ENCODE measurements around the gene SCARB2. TPM values are rescaled to one million over a fixed set of nuclear protein-coding genes. Genes with fewer than 3 reads are reported as not detected.

The SCARB2 gene
- total RNA-seq, 1 donor from 2014 or later = 1.9 TPM

DNA sequence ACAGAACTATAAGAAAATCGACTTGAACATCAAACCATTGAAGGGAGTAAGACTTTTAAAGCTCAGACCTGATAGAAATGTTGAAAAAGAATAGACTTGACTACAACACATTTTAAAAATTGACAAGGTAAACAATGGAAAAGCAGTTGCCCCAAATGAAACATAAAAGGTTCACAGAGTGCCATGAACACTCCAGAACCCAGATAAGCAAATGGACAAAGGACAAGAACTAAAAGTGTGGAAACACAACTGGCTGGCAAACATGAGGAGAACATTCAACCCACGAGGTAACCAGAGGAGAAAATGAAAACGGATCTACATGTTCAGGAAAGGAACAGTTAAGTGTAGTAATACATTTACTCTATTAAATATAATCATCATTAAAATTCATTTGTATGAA is 26.5 kb downstream of the SCARB2 start:
- DNase-seq (ENCODE audit: low spot score) = no peak
- Mint-ChIP-seq H3K4me1 (ENCODE audit: low read depth) (no peaks in the 10 kb centered on the region), H3K9me3 (peaks cover 3% of the 10 kb centered on the region), H3K36me3 (ENCODE audit: low read depth) (peaks cover 3% of the 10 kb centered on the region), H3K27ac (no peak overlapping the region), H3K4me3 (ENCODE audit: low read depth) (no peak overlapping the region), H3K27me3 (ENCODE audit: low read depth) (no peaks in the 10 kb centered on the region)
- intact Hi-C loops (cut with micrococcal nuclease) = no loop called here

DNA sequence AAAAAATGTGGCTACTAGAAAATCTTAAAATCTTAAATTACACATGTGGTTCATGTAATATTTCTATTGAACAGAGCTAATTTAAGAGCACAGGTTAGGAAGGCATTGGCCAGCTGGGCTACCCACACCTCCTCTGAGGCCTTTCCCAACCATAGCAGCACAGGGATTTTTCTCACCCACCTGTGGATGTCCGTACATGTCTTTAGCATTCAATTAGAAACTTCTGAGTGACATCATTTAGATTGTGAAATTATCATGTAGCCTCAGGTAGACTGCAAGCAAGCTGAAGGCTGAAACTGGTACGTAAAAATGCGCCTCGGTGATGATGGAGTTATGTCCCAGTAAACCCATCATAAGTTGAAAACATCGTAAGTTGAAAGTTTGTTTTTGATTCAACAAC is 31.2 kb downstream of the SCARB2 start:
- DNase-seq (ENCODE audit: low spot score) = no peak
- intact Hi-C loops (cut with micrococcal nuclease) = no loop called here
- Mint-ChIP-seq H3K36me3 (ENCODE audit: low read depth) (no peaks in the 10 kb centered on the region), H3K27me3 (ENCODE audit: low read depth) (no peaks in the 10 kb centered on the region), H3K4me1 (ENCODE audit: low read depth) (no peaks in the 10 kb centered on the region), H3K9me3 (no peaks in the 10 kb centered on the region), H3K27ac (no peak overlapping the region), H3K4me3 (ENCODE audit: low read depth) (no peak overlapping the region)

DNA sequence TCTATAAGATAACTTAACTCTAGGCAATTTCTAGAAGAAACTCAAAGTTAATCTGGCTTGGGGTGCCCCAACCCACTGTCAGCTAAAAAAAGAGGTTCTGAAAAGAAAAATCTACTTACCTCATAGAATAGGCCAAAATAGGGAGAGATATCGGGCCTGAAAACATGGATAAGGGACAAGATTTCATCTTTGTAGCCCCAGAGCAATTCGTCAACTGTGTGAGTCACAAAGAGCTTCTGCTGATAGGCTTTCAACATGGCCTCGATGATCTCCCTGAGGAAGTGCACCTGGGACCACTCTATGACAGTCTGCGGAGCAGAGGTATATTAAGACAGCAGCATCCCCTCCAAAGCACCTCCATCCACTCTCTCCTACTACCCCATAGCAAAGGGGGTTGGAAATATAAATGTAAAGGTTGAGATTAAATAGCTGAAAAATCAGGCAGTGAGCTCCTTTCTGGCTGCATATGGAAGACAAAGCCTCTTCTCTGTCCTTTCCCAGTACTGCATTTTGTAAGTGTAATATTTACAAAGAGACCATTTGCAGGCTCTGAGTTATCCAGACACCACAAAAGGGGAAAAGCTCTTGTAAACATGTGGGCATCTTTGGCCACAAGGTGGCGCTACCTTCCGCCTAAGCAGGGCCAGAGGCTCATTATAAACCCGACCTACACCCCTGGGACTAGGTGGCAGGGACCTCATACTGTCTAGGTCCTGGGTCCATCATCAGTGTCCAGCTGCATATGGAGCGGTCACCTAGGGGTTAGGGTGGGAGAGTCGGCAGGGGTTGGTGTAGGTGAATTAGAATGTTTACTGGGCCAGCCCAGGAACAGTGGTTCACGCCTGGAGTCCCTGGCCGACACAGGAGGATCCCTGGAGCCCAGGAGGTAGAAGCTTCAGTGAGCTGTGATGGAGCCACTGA is 34.0 kb downstream of the SCARB2 start:
- peak; percentile 64 for DNase-seq (ENCODE audit: low spot score)
- intact Hi-C loops (cut with micrococcal nuclease) = loop anchor here (1.0 to 10.0 kb wide), 3 partner anchors 199 to 1275 kb away; no protein-coding TSS in a partner anchor
- no peaks in the 10 kb centered on the region for H3K36me3 Mint-ChIP-seq (ENCODE audit: low read depth)
- no peaks in the 10 kb centered on the region for H3K27me3 Mint-ChIP-seq (ENCODE audit: low read depth)
- H3K27ac Mint-ChIP-seq = no peak overlapping the region
- H3K9me3 Mint-ChIP-seq = no peaks in the 10 kb centered on the region
- no peaks in the 10 kb centered on the region for H3K4me1 Mint-ChIP-seq (ENCODE audit: low read depth)
- H3K4me3 Mint-ChIP-seq (ENCODE audit: low read depth) = no peak overlapping the region

DNA sequence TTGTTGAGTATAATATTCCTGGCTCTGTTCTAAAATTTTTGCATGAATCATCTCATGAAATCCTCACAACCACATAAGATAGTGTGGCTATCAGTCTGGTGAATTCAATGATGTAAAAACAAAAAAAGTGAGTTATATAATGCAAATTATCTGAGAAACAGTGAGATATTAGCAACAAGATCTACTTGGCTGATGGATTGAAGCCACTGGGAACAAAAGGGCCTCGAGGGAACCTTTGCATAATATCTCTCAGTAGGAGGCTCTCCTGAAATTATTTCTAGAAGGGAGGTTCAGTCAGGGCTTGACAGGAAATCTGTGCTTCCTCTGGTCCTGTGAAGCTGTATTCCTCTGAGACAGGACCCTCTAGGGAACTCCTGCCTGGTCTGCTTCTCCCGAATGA is 35.3 kb downstream of the SCARB2 start:
- no peaks in the 10 kb centered on the region for H3K4me1 Mint-ChIP-seq (ENCODE audit: low read depth)
- H3K36me3 Mint-ChIP-seq (ENCODE audit: low read depth) = no peaks in the 10 kb centered on the region
- H3K27ac Mint-ChIP-seq = no peak overlapping the region
- H3K4me3 Mint-ChIP-seq (ENCODE audit: low read depth) = no peak overlapping the region
- intact Hi-C loops (cut with micrococcal nuclease) = loop anchor here (10.0 kb wide), 1 partner anchor 1273 kb away; no protein-coding TSS in a partner anchor
- H3K27me3 Mint-ChIP-seq (ENCODE audit: low read depth) = no peaks in the 10 kb centered on the region
- no peak for DNase-seq (ENCODE audit: low spot score)
- no peaks in the 10 kb centered on the region for H3K9me3 Mint-ChIP-seq

DNA sequence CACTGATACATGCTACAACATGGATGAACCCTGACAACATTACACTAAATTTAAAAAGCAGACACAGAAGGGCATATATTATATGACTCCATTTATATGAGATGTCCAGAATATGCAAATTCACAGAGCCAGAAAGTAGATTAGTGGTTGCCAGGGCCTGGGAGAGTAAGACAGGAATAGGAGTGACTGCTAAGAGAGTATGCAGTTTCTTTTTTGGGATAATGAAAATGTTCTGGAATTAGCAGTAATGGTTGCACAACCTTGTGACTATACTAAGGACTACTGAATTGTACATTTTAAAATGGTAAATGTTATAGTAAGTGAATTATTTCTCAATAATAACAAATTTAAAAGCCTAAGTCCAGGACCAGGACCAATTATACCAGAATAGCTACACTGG is 35.9 kb downstream of the SCARB2 start:
- intact Hi-C loops (cut with micrococcal nuclease) = loop anchor here (10.0 kb wide), 1 partner anchor 1273 kb away; no protein-coding TSS in a partner anchor
- Mint-ChIP-seq H3K27ac (no peak overlapping the region), H3K4me1 (ENCODE audit: low read depth) (no peaks in the 10 kb centered on the region), H3K27me3 (ENCODE audit: low read depth) (no peaks in the 10 kb centered on the region), H3K9me3 (no peaks in the 10 kb centered on the region), H3K4me3 (ENCODE audit: low read depth) (no peak overlapping the region), H3K36me3 (ENCODE audit: low read depth) (no peaks in the 10 kb centered on the region)
- DNase-seq (ENCODE audit: low spot score) = no peak

DNA sequence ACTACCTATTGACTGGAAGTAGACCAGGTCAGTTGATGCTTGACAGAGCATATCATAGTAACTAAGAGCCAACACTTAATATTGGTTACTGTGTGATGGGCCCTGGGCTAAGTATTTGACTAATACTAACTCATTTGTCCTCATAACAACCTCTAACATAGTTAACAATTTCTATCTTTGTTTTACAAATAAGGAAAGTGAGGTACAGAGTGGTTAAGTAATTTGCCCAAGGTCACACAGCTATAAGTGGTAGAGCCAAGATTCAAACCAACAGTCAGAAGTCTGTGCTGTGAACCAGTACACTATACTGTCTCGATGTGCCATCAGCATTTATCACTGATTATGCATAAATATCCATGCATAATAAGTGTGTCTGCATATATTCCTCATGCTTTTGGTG is 38.3 kb downstream of the SCARB2 start:
- Mint-ChIP-seq H3K27me3 (ENCODE audit: low read depth) (no peaks in the 10 kb centered on the region), H3K9me3 (no peaks in the 10 kb centered on the region), H3K4me1 (ENCODE audit: low read depth) (no peaks in the 10 kb centered on the region), H3K27ac (no peak overlapping the region), H3K36me3 (ENCODE audit: low read depth) (no peaks in the 10 kb centered on the region), H3K4me3 (ENCODE audit: low read depth) (no peak overlapping the region)
- DNase-seq (ENCODE audit: low spot score) = no peak
- intact Hi-C loops (cut with micrococcal nuclease) = loop anchor here (10.0 kb wide), 1 partner anchor 1271 kb away; no protein-coding TSS in a partner anchor

DNA sequence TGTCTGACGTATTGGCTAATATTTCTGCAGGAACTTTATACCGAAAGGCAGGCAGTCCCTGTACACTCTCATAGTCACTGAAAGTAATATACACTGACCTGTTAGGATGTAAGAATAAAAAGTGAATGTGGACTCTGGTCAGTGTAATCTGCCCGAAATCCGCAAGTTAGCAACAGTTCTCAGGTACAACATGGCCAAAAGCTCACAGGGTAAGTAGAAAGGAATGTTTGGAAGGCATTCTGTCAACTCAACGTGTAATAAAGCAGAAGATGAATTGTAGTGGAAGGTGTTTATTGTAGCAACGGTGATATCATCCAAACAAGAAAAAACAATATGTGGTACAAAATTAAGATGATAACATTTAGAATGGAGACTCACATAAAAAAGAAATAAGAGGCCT is 39.4 kb downstream of the SCARB2 start:
- Mint-ChIP-seq H3K9me3 (no peaks in the 10 kb centered on the region), H3K27me3 (ENCODE audit: low read depth) (no peaks in the 10 kb centered on the region), H3K4me3 (ENCODE audit: low read depth) (no peak overlapping the region), H3K36me3 (ENCODE audit: low read depth) (no peaks in the 10 kb centered on the region), H3K27ac (no peak overlapping the region), H3K4me1 (ENCODE audit: low read depth) (no peaks in the 10 kb centered on the region)
- no peak for DNase-seq (ENCODE audit: low spot score)
- intact Hi-C loops (cut with micrococcal nuclease) = loop anchor here (10.0 kb wide), 1 partner anchor 1269 kb away; no protein-coding TSS in a partner anchor

DNA sequence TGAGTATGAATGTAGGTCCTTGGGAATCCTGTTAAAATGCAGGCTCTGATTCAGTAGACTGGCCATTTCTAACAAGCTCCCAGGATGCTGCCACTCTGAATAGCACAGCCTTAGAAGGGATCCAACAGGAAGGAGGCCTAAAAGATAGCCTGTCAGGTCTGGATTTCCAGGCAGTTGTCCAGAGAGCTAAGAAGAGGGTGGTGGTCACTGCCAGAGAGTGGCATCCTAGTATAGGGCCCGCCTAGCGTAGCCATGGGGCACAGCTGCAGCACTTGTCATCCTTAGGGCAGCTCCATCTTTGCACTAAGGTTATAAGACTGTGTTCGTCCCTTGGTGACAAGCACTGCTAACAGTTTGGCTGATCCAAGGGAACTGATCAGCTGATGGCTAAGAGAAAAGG is 44.9 kb downstream of the SCARB2 start:
- intact Hi-C loops (cut with micrococcal nuclease) = no loop called here
- H3K9me3 Mint-ChIP-seq = no peaks in the 10 kb centered on the region
- no peaks in the 10 kb centered on the region for H3K4me1 Mint-ChIP-seq (ENCODE audit: low read depth)

DNA sequence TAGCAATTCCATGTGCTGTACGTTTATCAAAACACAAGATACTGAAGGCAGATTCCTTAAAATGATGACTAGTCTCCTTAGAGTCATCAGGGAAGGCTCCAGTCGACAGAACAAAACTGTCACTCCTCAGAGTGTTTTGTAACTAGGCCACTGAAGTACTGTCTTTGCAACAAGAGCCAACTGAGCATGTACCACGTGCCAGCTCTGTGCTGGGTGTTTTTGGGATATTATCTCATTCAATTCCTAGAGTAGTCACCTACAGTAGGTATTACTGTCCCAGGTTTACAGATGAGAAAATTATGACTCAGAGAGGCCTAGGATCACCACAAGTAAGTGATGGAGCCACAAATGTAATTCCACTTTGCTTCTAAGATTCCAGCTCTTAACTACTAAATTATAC is 47.1 kb downstream of the SCARB2 start:
- Mint-ChIP-seq H3K9me3 (no peaks in the 10 kb centered on the region), H3K27me3 (ENCODE audit: low read depth) (no peaks in the 10 kb centered on the region), H3K4me3 (ENCODE audit: low read depth) (no peak overlapping the region), H3K27ac (no peak overlapping the region), H3K36me3 (ENCODE audit: low read depth) (no peaks in the 10 kb centered on the region), H3K4me1 (ENCODE audit: low read depth) (no peaks in the 10 kb centered on the region)
- no peak for DNase-seq (ENCODE audit: low spot score)
- intact Hi-C loops (cut with micrococcal nuclease) = no loop called here

More for the DNA sequence above, 44.9 kb downstream of the SCARB2 start:
- no peak for DNase-seq (ENCODE audit: low spot score)
- Mint-ChIP-seq H3K27me3 (ENCODE audit: low read depth) (no peaks in the 10 kb centered on the region), H3K4me3 (ENCODE audit: low read depth) (no peak overlapping the region), H3K27ac (no peak overlapping the region), H3K36me3 (ENCODE audit: low read depth) (no peaks in the 10 kb centered on the region)

DNA sequence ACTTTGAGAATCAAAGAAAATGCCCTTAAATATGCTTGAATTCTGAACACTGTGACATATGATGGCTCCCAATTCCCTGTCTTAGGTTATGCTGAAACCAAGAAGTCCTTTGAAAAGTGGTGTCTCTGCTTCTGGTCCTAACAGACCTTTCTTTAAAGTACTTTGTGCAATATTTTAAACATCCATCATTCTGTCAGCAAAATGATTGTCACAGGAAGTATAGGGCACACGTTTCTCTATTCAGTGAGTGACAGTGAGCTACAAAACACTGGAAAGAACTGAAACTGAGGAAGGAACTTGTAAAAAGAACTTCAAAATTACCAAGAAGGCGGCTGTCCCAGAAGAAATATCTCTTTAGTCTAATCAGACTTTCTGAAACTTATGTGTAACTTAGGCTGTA is 53.3 kb downstream of the SCARB2 start:
- H3K9me3 Mint-ChIP-seq = no peaks in the 10 kb centered on the region
- H3K36me3 Mint-ChIP-seq (ENCODE audit: low read depth) = no peaks in the 10 kb centered on the region
- peaks cover 3% of the 10 kb centered on the region for H3K27me3 Mint-ChIP-seq (ENCODE audit: low read depth)
- no peaks in the 10 kb centered on the region for H3K4me1 Mint-ChIP-seq (ENCODE audit: low read depth)
- no peak overlapping the region for H3K4me3 Mint-ChIP-seq (ENCODE audit: low read depth)
- intact Hi-C loops (cut with micrococcal nuclease) = no loop called here
- no peak overlapping the region for H3K27ac Mint-ChIP-seq
- DNase-seq (ENCODE audit: low spot score) = no peak

DNA sequence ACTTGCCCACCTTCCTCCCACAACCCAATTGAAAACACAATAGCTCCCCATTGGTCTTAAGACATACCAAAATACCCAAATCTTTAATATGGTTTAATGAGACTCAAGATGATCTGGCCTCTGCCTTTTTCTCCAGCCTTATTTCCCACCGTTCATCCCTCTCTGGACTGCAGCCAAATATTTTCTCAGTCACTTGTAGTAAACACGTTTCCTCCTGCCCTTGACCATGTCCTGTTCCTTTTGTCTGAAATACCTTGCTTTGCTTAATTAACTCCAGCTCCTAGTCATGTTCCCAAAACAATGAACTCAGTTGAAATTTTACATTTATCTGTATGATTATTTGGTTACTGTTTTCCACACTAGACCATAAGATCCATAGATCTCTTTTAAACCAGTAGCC is 57.0 kb downstream of the SCARB2 start:
- intact Hi-C loops (cut with micrococcal nuclease) = no loop called here
- H3K4me3 Mint-ChIP-seq (ENCODE audit: low read depth) = no peak overlapping the region
- H3K27ac Mint-ChIP-seq = no peak overlapping the region
- H3K4me1 Mint-ChIP-seq (ENCODE audit: low read depth) = no peaks in the 10 kb centered on the region
- no peak for DNase-seq (ENCODE audit: low spot score)
- peaks cover 3% of the 10 kb centered on the region for H3K27me3 Mint-ChIP-seq (ENCODE audit: low read depth)
- no peaks in the 10 kb centered on the region for H3K9me3 Mint-ChIP-seq
- no peaks in the 10 kb centered on the region for H3K36me3 Mint-ChIP-seq (ENCODE audit: low read depth)

DNA sequence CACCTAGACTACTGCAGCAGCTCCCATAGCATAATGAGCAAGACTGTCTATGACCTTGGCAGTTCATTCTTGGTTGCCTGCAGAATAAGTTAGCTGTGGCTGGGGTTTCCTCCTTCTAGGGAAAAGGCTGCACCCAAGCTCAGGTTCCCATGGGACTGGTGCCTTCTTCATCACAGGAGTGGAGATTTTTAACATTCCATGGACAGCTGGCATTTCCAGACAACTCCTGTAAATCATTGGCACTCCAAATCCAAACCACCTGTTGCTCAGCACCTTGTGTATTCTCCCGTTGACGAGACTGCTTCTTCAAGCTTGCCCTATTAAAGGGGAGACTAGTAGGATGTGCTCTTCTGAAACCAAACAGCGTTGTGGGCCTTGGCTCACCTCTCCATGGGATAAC is 57.6 kb downstream of the SCARB2 start:
- no peak overlapping the region for H3K4me3 Mint-ChIP-seq (ENCODE audit: low read depth)
- peaks cover 3% of the 10 kb centered on the region for H3K27me3 Mint-ChIP-seq (ENCODE audit: low read depth)
- DNase-seq (ENCODE audit: low spot score) = no peak
- intact Hi-C loops (cut with micrococcal nuclease) = no loop called here
- no peaks in the 10 kb centered on the region for H3K4me1 Mint-ChIP-seq (ENCODE audit: low read depth)
- H3K9me3 Mint-ChIP-seq = no peaks in the 10 kb centered on the region
- no peaks in the 10 kb centered on the region for H3K36me3 Mint-ChIP-seq (ENCODE audit: low read depth)
- H3K27ac Mint-ChIP-seq = no peak overlapping the region

DNA sequence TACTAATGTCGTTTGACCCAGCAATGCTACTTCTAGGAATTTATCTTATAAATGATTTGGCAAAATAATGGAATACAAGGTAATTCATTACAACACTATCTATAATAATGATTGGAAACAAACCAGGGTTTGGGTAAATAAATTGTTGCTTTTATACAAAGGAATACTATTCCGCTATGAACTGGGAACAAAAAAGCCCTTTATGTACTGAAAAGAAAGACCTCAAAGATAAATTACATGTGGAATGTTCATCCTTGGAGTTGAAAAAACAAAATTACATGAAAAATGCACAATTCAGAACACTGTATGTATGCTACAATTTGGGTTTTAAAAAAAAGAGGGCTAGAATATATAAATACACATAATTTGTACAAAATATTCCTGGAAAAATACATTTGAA is 60.3 kb downstream of the SCARB2 start:
- Mint-ChIP-seq H3K4me3 (ENCODE audit: low read depth) (no peak overlapping the region), H3K4me1 (ENCODE audit: low read depth) (peaks cover 6% of the 10 kb centered on the region), H3K27me3 (ENCODE audit: low read depth) (peaks cover 3% of the 10 kb centered on the region), H3K36me3 (ENCODE audit: low read depth) (no peaks in the 10 kb centered on the region), H3K27ac (no peak overlapping the region), H3K9me3 (no peaks in the 10 kb centered on the region)
- DNase-seq (ENCODE audit: low spot score) = no peak
- intact Hi-C loops (cut with micrococcal nuclease) = no loop called here

Data from activated T-helper 2 cell treated with anti-CD3 and anti-CD28 coated beads, Interferon-gamma antibody, Interleukin-2, Interleukin-4, amounts not matched to agents 10 μg/mL and 5 μg/mL and 100 μg/mL, durations not matched to agents 14 hours and 24 hours and 36 hours (primary cell).